Brain microvascular endothelial cell (primary cell): Measurements from ENCODE around the gene SLC66A2.

Experiments used
- DNase-seq: peaks from one replicate; pipeline ENCODE4 v3.0.0-alpha.2; 2020
- H3K27ac ChIP-seq: fragments of 250-450 bp; sonication (Bioruptor Pico); 2 replicates; pipeline ENCODE4 v1.5.1; 2020; ENCODE audit warnings: mild to moderate bottlenecking, moderate library complexity
- H3K27me3 ChIP-seq: fragments of 250-450 bp; sonication (Bioruptor Pico); replicated peaks from 2 replicates; pipeline ENCODE4 v1.5.1; 2020; ENCODE audit warnings: mild to moderate bottlenecking
- H3K36me3 ChIP-seq: fragments of 250-450 bp; sonication (Bioruptor Pico); replicated peaks from 2 replicates; pipeline ENCODE4 v1.5.1; 2020; ENCODE audit warnings: mild to moderate bottlenecking
- H3K4me3 ChIP-seq: 2 replicates; pipeline ENCODE4 v1.5.1; 2011; ENCODE audit warnings: low read depth, mild to moderate bottlenecking, control low read depth, low read length, moderate library complexity
- CTCF ChIP-seq: IDR thresholded peaks from 2 replicates; pipeline ENCODE4 v1.5.1; 2011; ENCODE audit warnings: low read depth, mild to moderate bottlenecking, moderate library complexity, low read length, control low read depth, inconsistent platforms; ENCODE audit errors: missing control alignments
- in situ Hi-C: cut with HindIII; loops from 2 replicates; pipeline ENCODE4 v1.10.0; 2017; ENCODE audit warnings: low sequenced_read_pairs, low pct_ligation_motif_present

SLC66A2 gene

GRCh38 chr18:79906706-79907105 lies 44.7 kb downstream of the SLC66A2 start:
- H3K27ac ChIP-seq, result no peak overlapping the region
- H3K36me3 ChIP-seq, result peaks cover 15% of the 10 kb centered on the region
- no peak for TF ChIP-seq CTCF
- H3K27me3 ChIP-seq, result no peaks in the 10 kb centered on the region
- in situ Hi-C loops, result no loop called here
- no peak overlapping the region for H3K4me3 ChIP-seq
- no peak for DNase-seq

GRCh38 chr18:79905993-79906392 lies 45.5 kb downstream of the SLC66A2 start:
- no peak for TF ChIP-seq CTCF
- Histone ChIP-seq H3K4me3 (no peak overlapping the region), H3K36me3 (peaks cover 15% of the 10 kb centered on the region), H3K27me3 (no peaks in the 10 kb centered on the region), H3K27ac (no peak overlapping the region)
- in situ Hi-C loops, result no loop called here
- no peak for DNase-seq

GRCh38 chr18:79905389-79905911 lies 46.0 kb downstream of the SLC66A2 start:
- DNase-seq, result no peak
- no peaks in the 10 kb centered on the region for H3K27me3 ChIP-seq
- in situ Hi-C loops, result no loop called here
- no peak for TF ChIP-seq CTCF
- no peak overlapping the region for H3K4me3 ChIP-seq
- H3K36me3 ChIP-seq, result peaks cover 15% of the 10 kb centered on the region
- H3K27ac ChIP-seq, result no peak overlapping the region

DNA sequence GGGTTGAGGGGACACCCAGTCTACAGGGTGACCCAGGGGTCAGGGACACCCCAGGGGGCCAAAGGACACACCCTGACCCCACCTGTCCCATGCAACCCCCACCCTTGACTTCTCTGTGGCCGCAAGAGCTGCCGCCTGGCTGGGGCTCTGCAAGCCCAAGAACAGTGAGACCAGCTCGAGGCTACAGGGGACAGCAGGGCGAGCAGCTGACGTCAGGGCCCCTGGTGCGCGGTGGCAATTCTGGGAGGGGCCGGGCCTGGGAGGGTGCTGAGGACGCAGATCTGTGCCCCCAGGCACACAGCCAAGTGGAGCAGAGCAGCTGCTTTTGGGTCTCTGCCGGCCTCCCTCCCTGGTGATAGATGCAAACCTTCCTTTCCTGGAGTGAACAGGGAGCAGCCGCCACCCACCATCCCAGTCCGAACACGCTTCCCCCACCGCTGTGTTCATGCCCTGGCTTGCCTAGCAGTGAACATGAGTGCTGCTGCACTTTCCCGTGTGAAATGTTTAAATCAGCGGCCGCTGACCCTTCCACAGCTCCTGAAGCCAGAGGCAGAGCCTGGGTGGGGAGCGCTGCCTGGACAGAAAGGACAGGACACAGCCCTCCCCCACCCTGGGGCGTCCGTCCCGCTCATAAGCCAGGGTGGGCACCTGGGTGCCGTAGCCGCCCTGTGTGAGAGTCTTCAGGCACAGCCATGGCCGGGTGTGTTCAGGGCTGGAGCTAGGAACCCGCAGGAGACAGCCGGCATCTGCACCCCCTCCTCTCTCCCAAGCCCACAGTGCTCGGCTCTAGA lies 46.9 kb downstream of the SLC66A2 start:
- H3K4me3 ChIP-seq, result no peak overlapping the region
- H3K27ac ChIP-seq, result no peak overlapping the region
- H3K27me3 ChIP-seq, result no peaks in the 10 kb centered on the region
- H3K36me3 ChIP-seq, result peaks cover 15% of the 10 kb centered on the region
- no peak for TF ChIP-seq CTCF
- in situ Hi-C loops, result no loop called here
- DNase-seq, result no peak

DNA sequence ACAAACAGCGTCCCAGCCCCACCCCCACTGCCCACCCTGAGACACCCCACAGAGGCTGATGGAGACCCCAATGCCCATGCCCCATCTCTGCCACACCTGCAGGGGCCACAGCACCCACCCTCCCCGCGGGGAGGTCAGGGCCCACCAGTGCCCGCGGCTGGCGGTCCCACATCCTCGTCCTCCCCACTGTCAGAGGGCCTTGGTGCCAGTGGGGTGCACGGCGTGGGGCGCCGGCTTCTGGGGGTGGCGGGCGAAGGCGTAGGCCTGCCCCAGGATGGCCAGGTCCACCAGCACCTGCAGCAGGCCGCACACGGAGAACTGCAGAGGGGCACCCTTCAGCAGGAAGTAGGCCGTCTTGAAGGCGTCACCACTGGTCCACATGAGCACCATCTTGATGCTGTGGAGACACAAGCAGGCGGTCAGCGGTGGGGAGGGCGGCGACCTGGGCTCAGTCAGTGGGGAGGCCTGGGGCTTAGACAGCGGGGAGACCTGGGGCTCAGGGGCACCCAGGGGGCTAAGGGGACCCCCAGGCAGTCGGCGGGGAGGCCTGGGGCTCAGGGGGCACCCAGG lies 47.6 kb downstream of the SLC66A2 start:
- no peak for TF ChIP-seq CTCF
- in situ Hi-C loops, result no loop called here

More for the DNA sequence above, 47.6 kb downstream of the SLC66A2 start:
- H3K4me3 ChIP-seq, result no peak overlapping the region
- peaks cover 15% of the 10 kb centered on the region for H3K36me3 ChIP-seq
- no peak for DNase-seq
- H3K27me3 ChIP-seq, result no peaks in the 10 kb centered on the region
- no peak overlapping the region for H3K27ac ChIP-seq
